CD8-positive, alpha-beta memory T cell (primary cell): ENCODE results near the gene UBFD1. TPM values are rescaled to one million over a fixed set of nuclear protein-coding genes. Genes with fewer than 3 reads are reported as not detected.
"Not testable (repeated sequence)": the region's sequence is repeated elsewhere in the genome, so short reads cannot be mapped to it uniquely, and the experiment has no call there.

Source experiments
- CTCF ChIA-PET: fragments of 350-600 bp; sonication (Branson Sonifier 250); formaldehyde crosslinking; loops from one replicate; lab custom pipeline; 2021; ENCODE audit warnings: antibody characterized with exemption; lab: Charles Lee
- POLR2A ChIA-PET: fragments of 350-600 bp; sonication (Branson Sonifier 250); formaldehyde crosslinking; loops from one replicate; lab custom pipeline; 2021; ENCODE audit warnings: antibody characterized with exemption; lab: Charles Lee
- DNase-seq, 5 donors: peaks; one replicate each; pipeline versions ENCODE4 v3.0.0 to v3.0.0-alpha.2; 2020 to 2022; ENCODE audit warnings: mixed read lengths in 1 of 5
- H3K27ac ChIP-seq: one replicate; pipeline ENCODE4 v1.7.0; 2013; ENCODE audit warnings: low read depth, mild to moderate bottlenecking, low read length, moderate library complexity
- H3K27me3 ChIP-seq: 2 replicates; pipeline ENCODE4 v1.7.0; 2013; ENCODE audit warnings: low read length, mild to moderate bottlenecking; ENCODE audit not compliant: insufficient read depth, poor library complexity, severe bottlenecking
- H3K36me3 ChIP-seq: 2 replicates; pipeline ENCODE4 v1.7.0; 2013; ENCODE audit warnings: mild to moderate bottlenecking, low read length, moderate library complexity; ENCODE audit not compliant: insufficient read depth
- H3K4me1 ChIP-seq: 2 replicates; pipeline ENCODE4 v1.7.0; 2013; ENCODE audit warnings: mild to moderate bottlenecking, low read length, moderate library complexity; ENCODE audit not compliant: insufficient read depth
- H3K4me3 ChIP-seq: 2 replicates; pipeline ENCODE4 v1.7.0; 2013; ENCODE audit warnings: mild to moderate bottlenecking, low read length
- H3K9me3 ChIP-seq: 2 replicates; pipeline ENCODE4 v1.7.0; 2013; ENCODE audit warnings: mild to moderate bottlenecking, low read length
- H3K27ac Mint-ChIP-seq, 8 donors: one replicate each; pipeline ENCODE4 v1.8.0; 2020 to 2021; ENCODE audit warnings: mixed read lengths in 8 of 8, mild to moderate bottlenecking in 6 of 8, inconsistent platforms in 3 of 8, moderate library complexity in 3 of 8
- H3K27me3 Mint-ChIP-seq, 2 donors: one replicate each; pipeline ENCODE4 v1.8.0; 2020 to 2021; ENCODE audit warnings: mixed read lengths in 2 of 2, mild to moderate bottlenecking in 1 of 2, moderate library complexity in 1 of 2
- H3K36me3 Mint-ChIP-seq, 3 donors: one replicate each; pipeline ENCODE4 v1.8.0; 2020 to 2021; ENCODE audit warnings: mixed read lengths in 3 of 3, inconsistent platforms in 1 of 3, mild to moderate bottlenecking in 1 of 3
- H3K4me1 Mint-ChIP-seq, 3 donors: one replicate each; pipeline ENCODE4 v1.8.0; 2020 to 2021; ENCODE audit warnings: mixed read lengths in 3 of 3, inconsistent platforms in 1 of 3, mild to moderate bottlenecking in 1 of 3
- H3K4me3 Mint-ChIP-seq, 7 donors: one replicate each; pipeline ENCODE4 v1.8.0; 2020 to 2021; ENCODE audit warnings: mixed read lengths in 7 of 7, mild to moderate bottlenecking in 6 of 7, moderate library complexity in 4 of 7, inconsistent platforms in 2 of 7
- H3K9me3 Mint-ChIP-seq, 5 donors: one replicate each; pipeline ENCODE4 v1.8.0; 2020 to 2022; ENCODE audit warnings: mixed read lengths in 5 of 5, mild to moderate bottlenecking in 3 of 5, moderate library complexity in 2 of 5, inconsistent platforms in 1 of 5
- polyA plus RNA-seq: library from polyadenylated mRNA; unstranded; fragments of 300-500 nt; fragmentation: Illumina TruSeq; gene quantifications from one replicate; pipeline ENCODE4 v1.2.3, GENCODE V29; 2021
- total RNA-seq, 2 experiments: library from RNA; stranded (reverse); gene quantifications; one replicate each; pipeline ENCODE4 v1.2.3, GENCODE V29; 2021

Gene UBFD1, protein sequence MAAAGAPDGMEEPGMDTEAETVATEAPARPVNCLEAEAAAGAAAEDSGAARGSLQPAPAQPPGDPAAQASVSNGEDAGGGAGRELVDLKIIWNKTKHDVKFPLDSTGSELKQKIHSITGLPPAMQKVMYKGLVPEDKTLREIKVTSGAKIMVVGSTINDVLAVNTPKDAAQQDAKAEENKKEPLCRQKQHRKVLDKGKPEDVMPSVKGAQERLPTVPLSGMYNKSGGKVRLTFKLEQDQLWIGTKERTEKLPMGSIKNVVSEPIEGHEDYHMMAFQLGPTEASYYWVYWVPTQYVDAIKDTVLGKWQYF
- total RNA-seq (10 to 100 TPM; 58.5 to 60.1 TPM), polyA plus RNA-seq (12.8 TPM)

DNA sequence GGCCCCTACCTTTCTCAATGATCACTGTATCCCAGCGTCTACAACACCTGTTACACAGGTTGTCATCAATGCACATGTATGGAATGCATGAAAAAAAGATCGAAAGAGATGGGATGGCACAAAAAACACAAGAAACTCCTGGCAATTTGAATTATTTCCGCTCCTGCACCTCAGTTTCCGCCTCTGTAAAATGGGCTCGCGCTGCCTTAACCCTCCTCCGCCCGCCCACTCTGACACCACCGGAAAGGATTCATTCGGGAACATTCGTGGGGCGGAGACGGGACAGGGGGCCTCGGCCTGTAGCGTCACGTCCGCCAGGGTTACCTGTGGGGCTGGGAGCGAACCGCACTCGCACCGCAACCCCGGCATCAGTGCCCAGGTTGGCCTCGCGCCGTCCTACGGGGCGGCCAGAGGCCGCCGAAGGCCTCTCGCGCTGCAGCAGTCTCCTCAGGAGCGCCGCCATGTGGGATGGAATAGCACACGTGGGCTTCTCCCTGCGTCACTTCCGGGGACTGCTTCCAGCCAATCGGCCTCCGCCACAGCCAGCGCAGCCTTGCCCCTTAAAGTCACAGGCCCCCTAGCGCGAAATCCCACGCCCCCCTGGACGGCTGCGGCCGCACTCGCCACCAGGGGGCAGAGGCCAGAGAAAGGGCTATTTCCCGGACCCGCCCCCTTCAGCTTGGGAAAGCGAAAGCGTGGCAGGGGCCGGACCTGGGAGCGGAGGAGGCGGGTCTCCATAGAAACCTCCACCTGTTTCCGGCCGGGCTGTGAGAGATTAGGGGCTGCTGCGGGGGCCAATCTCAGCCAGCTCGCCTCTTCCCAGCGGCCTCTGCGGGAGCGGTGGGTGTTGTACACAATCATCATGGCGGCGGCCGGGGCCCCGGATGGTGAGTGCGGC lies at the start of gene UBFD1, which contains the start of gene EARS2:
Gene UBFD1 (plus strand): TSS at position 847 of the 898 bp plus-strand sequence. CDS start 16 bp downstream, at position 863.
Gene EARS2 (minus strand): TSS at position 470 of the 898 bp plus-strand sequence. CDS start 7 bp downstream, at position 463.
- CTCF ChIA-PET, result interaction anchor here (0.9 to 1.5 kb wide), 5 partner anchors 18 to 84 kb away, joined by 3 to 5 read pairs (median 3); partner anchors contain the start of genes DCTN5 and PALB2
- H3K36me3 ChIP-seq, result peaks cover 13% of the 10 kb centered on the region

DNA sequence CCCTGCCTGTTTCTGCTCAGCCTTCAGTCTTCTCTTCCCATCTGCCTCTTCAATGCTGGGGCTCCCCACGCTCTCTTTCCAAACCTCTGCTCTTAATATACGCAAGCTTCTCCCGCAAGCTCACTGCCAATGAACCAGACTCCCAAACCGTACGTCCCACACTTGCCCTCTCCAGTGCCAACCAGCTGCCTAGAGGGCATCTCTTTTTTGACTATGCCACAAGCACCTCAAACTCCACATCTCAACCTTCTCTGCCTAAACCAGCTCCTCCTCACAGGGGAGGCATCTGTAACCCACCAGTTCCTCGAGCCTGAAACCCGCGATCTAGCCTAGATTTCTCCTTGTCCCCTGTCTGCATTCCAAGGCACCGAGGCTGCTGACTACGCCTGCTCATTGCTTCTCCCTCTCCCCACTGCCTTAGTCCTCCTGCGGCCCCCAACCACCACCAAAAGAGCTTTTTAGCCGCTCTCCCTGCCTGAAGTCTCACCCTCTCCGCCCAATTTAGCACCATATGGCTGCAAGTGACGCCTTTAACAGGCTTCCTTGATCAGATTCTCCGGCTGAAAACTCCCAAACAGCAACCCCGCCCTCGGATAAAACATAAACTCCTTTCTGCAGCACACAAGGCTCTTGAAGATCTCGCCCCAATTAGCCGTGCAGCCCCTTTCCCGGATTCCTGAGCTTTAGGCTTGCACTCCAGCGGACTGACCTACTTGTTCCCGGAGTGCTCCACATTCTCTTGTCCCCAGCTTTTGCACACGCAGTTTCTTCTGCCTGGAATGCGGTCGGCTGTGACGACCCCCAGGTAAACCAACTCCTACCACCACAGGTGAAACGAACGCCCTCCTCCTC lies 48.7 kb upstream of the UBFD1 start:
- CTCF ChIA-PET, result interaction anchor here (1.3 kb wide), 1 partner anchor 73 kb away, joined by 7 read pairs; no protein-coding TSS in a partner anchor
- Mint-ChIP-seq H3K4me1 (peaks cover 57 to 74% (median 71%) of the 10 kb centered on the region in 3 donors), H3K4me3 (peak overlapping the region; percentile 86 to 96 (median 91)), H3K36me3 (peaks cover 0 to 28% (median 3%) of the 10 kb centered on the region in 3 donors), H3K27me3 (peaks cover 0 to 3% of the 10 kb centered on the region in 2 donors), H3K27ac (peak overlapping the region; percentile 84 to 93 (median 88)), H3K9me3 (no peaks in the 10 kb centered on the region)
- POLR2A ChIA-PET, result no interaction called here
- no peaks in the 10 kb centered on the region for H3K27me3 ChIP-seq
- peak overlapping the region; percentile 58 for H3K4me3 ChIP-seq
- DNase-seq, result no peak
- peaks cover 54% of the 10 kb centered on the region for H3K4me1 ChIP-seq
- H3K9me3 ChIP-seq, result no peaks in the 10 kb centered on the region
- H3K36me3 ChIP-seq, result no peaks in the 10 kb centered on the region
- peak overlapping the region; percentile 66 for H3K27ac ChIP-seq

More for the DNA sequence above, at the start of gene UBFD1, which contains the start of gene EARS2:
- Mint-ChIP-seq H3K9me3 (no peaks in the 10 kb centered on the region), H3K4me3 (peak within 1 kb of the TSS; percentile 91 to 99 (median 94)), H3K36me3 (peaks cover 0 to 52% (median 2%) of the 10 kb centered on the region in 3 donors), H3K4me1 (peaks cover 30 to 54% (median 37%) of the 10 kb centered on the region in 3 donors), H3K27me3 (no peaks in the 10 kb centered on the region), H3K27ac (peak within 1 kb of the TSS; percentile 89 to 99 (median 96))
- DNase-seq, result peak; percentile 91 to 97 (median 97)
- Histone ChIP-seq H3K4me3 (peak within 1 kb of the TSS; percentile 97), H3K27ac (peak within 1 kb of the TSS; percentile 92), H3K27me3 (no peaks in the 10 kb centered on the region), H3K4me1 (peaks cover 26% of the 10 kb centered on the region), H3K9me3 (no peaks in the 10 kb centered on the region)
- POLR2A ChIA-PET, result interaction anchor here (0.5 to 1.4 kb wide), 4 partner anchors 40 to 484 kb away, joined by 3 to 4 read pairs (median 4); no protein-coding TSS in a partner anchor

DNA sequence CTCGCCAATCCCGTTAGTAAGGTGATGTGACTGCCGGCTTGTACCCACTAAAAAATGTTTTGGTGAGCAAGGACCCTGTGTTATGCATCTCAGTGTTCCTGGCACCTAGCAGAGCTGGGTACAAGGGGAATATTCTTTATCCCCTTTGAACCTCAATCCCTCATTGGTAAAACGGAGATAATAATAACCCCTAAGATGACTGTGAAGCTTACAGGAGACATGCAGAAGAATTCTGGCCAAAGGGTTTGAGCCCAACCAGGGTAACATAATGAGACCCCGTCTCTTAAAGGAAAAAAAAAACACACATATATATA lies 48.1 kb upstream of the UBFD1 start:
- ChIA-PET POLR2A (interaction anchor here (0.9 to 1.3 kb wide), 3 partner anchors 27 to 56 kb away, joined by 3 to 4 read pairs (median 4); partner anchors contain the start of genes COG7, EARS2 and UBFD1), CTCF (interaction anchor here (0.9 to 1.3 kb wide), 2 partner anchors 37 to 74 kb away, joined by 3 to 7 read pairs; no protein-coding TSS in a partner anchor)
- Histone ChIP-seq H3K27me3 (no peaks in the 10 kb centered on the region), H3K36me3 (no peaks in the 10 kb centered on the region), H3K4me1 (peaks cover 54% of the 10 kb centered on the region), H3K27ac (peak overlapping the region; percentile 66), H3K9me3 (no peaks in the 10 kb centered on the region), H3K4me3 (peak overlapping the region; percentile 58)
- no peak for DNase-seq
- H3K27me3 Mint-ChIP-seq, result peaks cover 0 to 5% of the 10 kb centered on the region in 2 donors
- H3K4me3 Mint-ChIP-seq, result peak overlapping the region; percentile 86 to 96 (median 91)
- no peaks in the 10 kb centered on the region for H3K9me3 Mint-ChIP-seq
- peak overlapping the region; percentile 7 to 93 (median 88) for H3K27ac Mint-ChIP-seq
- H3K4me1 Mint-ChIP-seq, result peaks cover 55 to 75% (median 71%) of the 10 kb centered on the region in 3 donors
- peaks cover 0 to 26% (median 3%) of the 10 kb centered on the region in 3 donors for H3K36me3 Mint-ChIP-seq

DNA sequence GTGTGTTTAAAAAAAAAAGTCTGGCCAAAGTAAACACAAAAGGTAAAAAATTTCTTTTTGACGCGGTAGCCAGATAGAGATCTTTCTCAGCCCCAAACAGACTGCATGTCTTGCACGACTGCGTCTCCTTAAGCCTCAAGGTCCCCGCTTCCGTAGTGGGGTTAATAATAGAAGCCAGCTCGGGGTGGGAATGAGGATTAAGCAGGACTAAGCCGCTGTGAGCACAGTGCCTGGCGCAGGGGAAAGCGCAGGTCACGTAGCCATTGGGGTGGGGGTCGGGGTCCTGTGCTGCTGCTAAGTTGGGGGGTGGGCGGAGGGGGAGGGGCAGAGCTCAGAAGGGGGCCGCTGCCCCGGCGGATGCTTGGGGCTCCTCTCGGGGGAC lies 47.8 kb upstream of the UBFD1 start:
- peaks cover 55 to 75% (median 71%) of the 10 kb centered on the region in 3 donors for H3K4me1 Mint-ChIP-seq
- peak overlapping the region; percentile 58 for H3K4me3 ChIP-seq
- peak overlapping the region; percentile 84 to 93 (median 90) for H3K27ac Mint-ChIP-seq
- peak; percentile 35 to 70 (median 36) for DNase-seq
- ChIA-PET POLR2A (interaction anchor here (0.6 to 1.3 kb wide), 4 partner anchors 27 to 57 kb away, joined by 3 to 6 read pairs (median 4); partner anchors contain the start of genes COG7, EARS2 and UBFD1), CTCF (interaction anchor here (0.9 to 1.3 kb wide), 2 partner anchors 37 to 74 kb away, joined by 3 to 7 read pairs; no protein-coding TSS in a partner anchor)
- peaks cover 0 to 26% (median 3%) of the 10 kb centered on the region in 3 donors for H3K36me3 Mint-ChIP-seq
- H3K27ac ChIP-seq, result peak overlapping the region; percentile 66
- H3K4me3 Mint-ChIP-seq, result peak overlapping the region; percentile 86 to 96 (median 91)
- H3K4me1 ChIP-seq, result peaks cover 54% of the 10 kb centered on the region
- no peaks in the 10 kb centered on the region for H3K9me3 ChIP-seq
- peaks cover 0 to 5% of the 10 kb centered on the region in 2 donors for H3K27me3 Mint-ChIP-seq
- no peaks in the 10 kb centered on the region for H3K9me3 Mint-ChIP-seq
- H3K27me3 ChIP-seq, result no peaks in the 10 kb centered on the region
- no peaks in the 10 kb centered on the region for H3K36me3 ChIP-seq

DNA sequence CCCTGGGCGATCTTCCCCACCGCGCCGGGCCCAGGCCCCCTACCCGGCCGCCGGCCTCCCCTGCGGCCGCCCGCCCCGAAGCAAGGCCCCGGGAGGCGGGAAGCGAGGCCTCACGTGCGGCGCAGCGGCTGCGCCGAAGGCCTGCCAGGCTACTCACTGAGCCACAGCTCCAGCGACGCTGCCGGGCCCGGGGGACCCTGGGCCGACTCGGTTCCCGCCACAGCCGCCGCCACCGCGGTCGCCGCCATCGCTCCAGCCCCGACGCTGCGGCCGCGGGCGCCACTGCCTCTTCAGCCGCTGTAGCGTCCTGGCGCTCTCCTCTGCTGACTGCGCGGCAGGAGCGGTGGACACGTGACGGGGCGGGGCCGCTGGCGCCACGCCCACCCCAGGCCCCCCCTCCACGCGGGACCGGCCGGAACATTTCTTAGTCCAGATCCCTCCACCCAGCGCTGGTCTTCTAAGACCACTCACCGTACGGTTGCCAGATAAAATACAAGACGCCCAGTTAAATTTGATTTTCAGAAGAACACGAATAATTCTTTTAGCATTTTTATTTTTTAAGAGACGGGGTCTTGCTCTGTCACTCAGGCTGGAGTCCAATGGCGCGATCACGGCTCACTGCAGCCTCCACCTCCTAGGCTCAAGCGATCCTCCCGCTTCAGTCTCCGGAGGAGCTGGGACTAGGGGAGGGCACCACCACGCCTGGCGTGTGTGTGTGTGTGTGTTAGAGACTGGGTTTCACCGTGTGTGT lies 47.2 kb upstream of the UBFD1 start, which contains the start of gene GGA2:
Gene GGA2 (minus strand): TSS at position 331 of the 751 bp plus-strand sequence. CDS start 83 bp downstream, at position 248.
- Mint-ChIP-seq H3K36me3 (peaks cover 0 to 26% (median 3%) of the 10 kb centered on the region in 3 donors), H3K9me3 (no peaks in the 10 kb centered on the region), H3K4me3 (peak within 1 kb of the TSS; percentile 88 to 96 (median 91)), H3K4me1 (peaks cover 54 to 75% (median 71%) of the 10 kb centered on the region in 3 donors), H3K27ac (peak within 1 kb of the TSS; percentile 84 to 93 (median 90)), H3K27me3 (peaks cover 0 to 5% of the 10 kb centered on the region in 2 donors)
- Histone ChIP-seq H3K4me1 (peaks cover 52% of the 10 kb centered on the region), H3K4me3 (peak within 1 kb of the TSS; percentile 58), H3K27me3 (no peaks in the 10 kb centered on the region), H3K9me3 (no peaks in the 10 kb centered on the region), H3K36me3 (no peaks in the 10 kb centered on the region), H3K27ac (peak within 1 kb of the TSS; percentile 66)
- ChIA-PET CTCF (interaction anchor here (0.9 to 1.3 kb wide), 2 partner anchors 37 to 75 kb away, joined by 3 to 7 read pairs; no protein-coding TSS in a partner anchor), POLR2A (interaction anchor here (0.6 to 1.3 kb wide), 5 partner anchors 28 to 58 kb away, joined by 3 to 13 read pairs (median 4); partner anchors contain the start of genes COG7, EARS2 and UBFD1)
- peak; percentile 70 to 85 (median 74) for DNase-seq

DNA sequence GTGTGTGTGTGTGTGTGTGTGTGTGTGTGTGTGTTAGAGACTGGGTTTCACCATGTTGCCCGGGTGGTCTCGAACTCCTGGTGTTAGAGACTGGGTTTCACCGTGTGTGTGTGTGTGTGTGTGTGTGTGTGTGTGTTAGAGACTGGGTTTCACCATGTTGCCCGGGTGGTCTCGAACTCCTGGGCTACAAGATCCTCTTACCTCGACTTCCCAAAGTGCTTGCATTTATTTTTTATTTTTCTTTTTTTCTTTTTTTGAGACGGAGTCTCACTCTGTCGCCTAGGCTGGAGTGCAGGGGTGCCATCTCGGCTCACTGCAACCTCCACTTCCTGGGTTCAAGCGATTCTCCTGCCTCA lies 46.6 kb upstream of the UBFD1 start:
- Histone ChIP-seq H3K4me3 (peak overlapping the region; percentile 58), H3K27ac (peak overlapping the region; percentile 38), H3K4me1 (peaks cover 52% of the 10 kb centered on the region)
- CTCF ChIA-PET, DNase-seq, H3K9me3 Mint-ChIP-seq, H3K27me3 ChIP-seq, H3K27me3 Mint-ChIP-seq, H3K36me3 ChIP-seq, H3K9me3 ChIP-seq: not testable (repeated sequence)
- POLR2A ChIA-PET, result interaction anchor here (0.6 kb wide), 1 partner anchor 57 kb away, joined by 13 read pairs; no protein-coding TSS in a partner anchor
- Mint-ChIP-seq H3K36me3 (peaks cover 0 to 26% (median 3%) of the 10 kb centered on the region in 3 donors), H3K4me1 (peaks cover 53 to 75% (median 71%) of the 10 kb centered on the region in 3 donors), H3K4me3 (peak overlapping the region in 6 of 7 donors; percentile 82 to 88 (median 86)), H3K27ac (peak overlapping the region in 6 of 8 donors; percentile 67 to 90 (median 78))
